CD1c-positive myeloid dendritic cell (primary cell): ENCODE results near the gene ABCG2.

Experiments used
- DNase-seq: peaks from one replicate; pipeline ENCODE4 v3.0.0-alpha.2; 2016; ENCODE audit errors: extremely low spot score

Gene ABCG2

GRCh38 chr4:88064410-88064809 is 94.0 kb downstream of the ABCG2 start:
- DNase-seq: no peak

DNA sequence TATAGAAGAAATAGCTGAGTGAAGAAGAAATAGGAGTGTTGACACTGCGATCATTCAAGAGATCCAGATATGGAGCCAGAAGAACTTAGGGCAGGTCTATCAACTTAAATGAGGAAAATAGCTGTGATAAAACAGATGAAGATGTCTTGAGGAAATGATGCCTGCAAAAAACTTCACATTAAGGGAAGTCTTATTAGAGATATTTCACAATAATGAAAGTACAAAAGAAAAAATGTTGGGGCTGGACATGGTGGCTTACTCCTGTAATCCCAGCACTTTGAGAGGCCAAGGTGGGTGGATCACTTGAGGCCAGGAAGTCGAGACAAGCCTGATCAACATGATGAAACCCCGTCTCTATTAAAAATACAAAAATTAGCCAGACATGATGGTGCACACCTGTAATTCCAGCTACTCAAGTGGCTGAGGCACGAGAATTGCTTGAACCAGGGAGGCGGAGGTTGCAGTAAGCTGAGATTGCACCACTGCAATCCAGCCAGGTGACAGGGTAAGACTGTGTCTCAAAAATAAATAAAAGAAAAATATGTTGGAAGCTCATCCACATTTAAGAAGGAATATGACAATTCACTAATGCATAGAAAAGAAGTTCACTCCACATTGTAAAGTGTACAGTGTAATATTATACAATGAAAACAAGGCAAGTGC is 94.7 kb downstream of the ABCG2 start:
- peak; percentile 11 for DNase-seq

GRCh38 chr4:88062843-88063242 is 95.6 kb downstream of the ABCG2 start:
- no peak for DNase-seq

- no peak for DNase-seq
These were observed 96.1 kb downstream of the ABCG2 start for GRCh38 chr4:88062311-88062710.

- DNase-seq: no peak
These were observed 98.0 kb downstream of the ABCG2 start for GRCh38 chr4:88060431-88060830.

GRCh38 chr4:88059766-88060165 is 98.7 kb downstream of the ABCG2 start:
- no peak for DNase-seq

- no peak for DNase-seq
These were observed 100.1 kb downstream of the ABCG2 start for GRCh38 chr4:88058295-88058694.

- peak; percentile 12 for DNase-seq
These were observed 103.5 kb downstream of the ABCG2 start for GRCh38 chr4:88054901-88055300.

GRCh38 chr4:88054229-88054628 is 104.2 kb downstream of the ABCG2 start:
- DNase-seq: no peak

DNA sequence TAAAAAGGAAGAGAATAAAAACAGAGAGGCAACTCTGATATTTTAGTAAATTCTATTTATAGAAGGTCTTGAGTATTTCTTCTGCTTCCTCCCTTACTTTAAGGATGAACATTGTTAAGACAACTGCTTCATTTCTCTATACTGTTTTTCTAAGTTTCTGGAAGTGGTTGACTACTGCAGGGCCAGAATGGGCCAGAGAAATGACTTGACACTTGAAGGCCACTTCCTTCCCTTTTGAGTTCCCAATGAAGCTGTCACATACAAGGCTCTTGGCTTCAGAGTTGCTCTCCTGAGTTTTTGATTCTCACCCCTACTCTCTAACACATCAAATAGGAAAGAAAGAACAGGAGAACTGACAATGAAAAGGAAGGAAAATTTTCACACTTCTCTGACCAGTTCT is 113.4 kb downstream of the ABCG2 start:
- DNase-seq: no peak

DNA sequence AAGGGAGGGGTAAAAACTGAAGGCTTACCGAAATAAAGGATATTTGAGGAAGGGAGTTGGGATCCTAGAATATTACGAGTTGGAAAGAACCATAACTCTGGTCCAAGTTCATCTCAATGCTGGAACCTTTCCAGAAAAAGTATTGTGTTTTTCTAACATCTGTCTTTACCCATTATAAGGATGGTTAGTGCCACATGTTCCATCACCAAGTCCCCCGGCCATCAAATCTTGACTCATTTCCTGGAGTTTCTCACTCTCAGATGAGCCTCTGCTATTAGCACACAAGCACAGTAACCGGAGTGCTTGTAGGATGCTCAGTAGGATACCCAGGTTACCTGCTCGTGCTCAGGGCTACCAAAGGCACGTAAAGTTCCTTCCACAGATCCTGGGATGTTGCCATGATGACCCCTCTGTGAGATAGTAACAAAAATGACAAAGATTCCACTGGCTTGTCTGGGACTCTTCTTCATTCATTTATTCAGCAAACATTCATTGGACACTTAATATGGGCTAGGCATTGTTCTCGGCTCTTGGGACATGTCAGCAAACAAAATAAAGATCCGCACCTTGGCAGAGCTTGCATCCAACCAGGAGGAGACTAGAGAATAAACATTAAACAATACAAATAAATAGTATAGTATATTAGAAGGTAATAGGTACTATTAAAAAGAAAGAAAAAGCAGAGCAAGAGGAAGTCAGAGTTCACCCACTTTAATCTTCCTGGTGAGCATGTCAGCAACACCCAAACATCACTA is 114.7 kb downstream of the ABCG2 start:
- DNase-seq: no peak

DNA sequence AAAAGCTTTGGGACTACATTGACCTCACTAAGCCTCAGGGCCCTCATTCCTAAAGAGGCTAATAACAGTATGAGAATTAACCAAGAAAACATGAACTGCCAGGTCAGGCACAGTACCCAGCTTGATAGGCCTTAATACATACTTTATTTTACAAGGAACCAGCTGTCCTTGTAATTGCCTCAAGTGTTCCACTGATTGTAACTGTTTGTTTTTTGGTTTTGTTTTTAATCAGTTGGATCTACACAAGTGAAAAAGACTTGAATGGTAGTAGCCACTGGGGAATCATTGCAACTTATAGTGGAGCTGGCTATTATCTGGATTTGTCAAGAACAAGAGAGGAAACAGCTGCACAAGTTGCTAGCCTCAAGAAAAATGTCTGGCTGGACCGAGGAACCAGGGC is 115.4 kb downstream of the ABCG2 start:
- no peak for DNase-seq

DNA sequence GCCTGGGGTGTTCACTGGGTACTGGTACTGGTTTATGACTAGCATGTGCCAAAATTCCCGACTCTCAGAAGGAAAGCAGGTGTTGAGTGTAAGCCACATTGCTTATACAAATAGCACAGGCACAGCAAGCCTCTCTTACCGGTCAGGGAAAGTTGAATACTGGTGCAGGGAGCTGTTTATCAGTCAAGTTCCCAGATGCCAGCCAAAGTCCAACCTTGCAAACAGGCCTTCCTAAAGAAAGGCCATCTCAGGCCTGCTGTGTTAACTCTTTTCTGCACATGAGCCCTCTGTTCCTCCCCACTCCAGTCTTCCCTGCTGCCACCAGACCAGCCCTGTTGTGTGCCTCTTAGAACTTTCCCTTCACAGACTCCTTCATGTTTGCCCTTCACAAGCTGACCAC is 116.8 kb downstream of the ABCG2 start:
- no peak for DNase-seq

- DNase-seq: no peak
These were observed 117.7 kb downstream of the ABCG2 start for GRCh38 chr4:88040707-88041106.
